GM12878 (cell line): ENCODE data around the gene TCF7L2. TPM values are rescaled to one million over a fixed set of nuclear protein-coding genes. Genes with fewer than 3 reads are reported as not detected.

Experiments used
- ATAC-seq: fragments of 200-7000 bp; cut with Tn5 transposase; 3 replicates; pipeline ENCODE4 v1.9.1; 2020; ENCODE audit warnings: mild to moderate bottlenecking, moderate library complexity
- BruUV-seq: library from RNA; stranded (reverse); fragments of 400-500 nt; replicated peaks from 2 replicates; lab custom pipeline; 2021; lab: Mats Ljungman, UMichigan
- CTCF ChIA-PET: fragments of 300-600 bp; sonication (Branson Sonifier 250); formaldehyde crosslinking; extraction: SDS; loops from one replicate; lab custom pipeline; 2021; ENCODE audit warnings: inconsistent platforms; lab: Yijun Ruan, JAX
- POLR2A ChIA-PET: fragments of 350-600 bp; formaldehyde crosslinking; extraction: SDS; loops from one replicate; lab custom pipeline; 2021; ENCODE audit warnings: inconsistent platforms; lab: Charles Lee
- RAD21 ChIA-PET: fragments of 300-600 bp; sonication (Branson Sonifier 250); formaldehyde crosslinking; loops from one replicate; lab custom pipeline; 2023; ENCODE audit warnings: antibody characterized with exemption; ENCODE audit not compliant: unreplicated experiment; lab: Charles Lee
- SMC1A ChIA-PET: fragments of 300-600 bp; sonication (Branson Sonifier 250); formaldehyde crosslinking; loops from one replicate; lab custom pipeline; 2023; ENCODE audit not compliant: unreplicated experiment, uncharacterized antibody; lab: Charles Lee
- DNase-seq: peaks from one replicate; pipeline ENCODE4 v3.0.0-alpha.2; 2011; ENCODE audit warnings: low read depth, low spot score
- FAIRE-seq: peaks from 3 replicates; lab custom pipeline; 2011; peaks lifted over from hg19 to GRCh38; lab: Jason Lieb, UNC
- H2AFZ ChIP-seq: 2 replicates; pipeline ENCODE4 v1.6.0; 2011; ENCODE audit warnings: low read depth, low read length, control low read depth; ENCODE audit not compliant: control insufficient read depth
- H3K27ac ChIP-seq: 2 replicates; pipeline ENCODE4 v1.5.1; 2011; ENCODE audit warnings: control low read depth; ENCODE audit not compliant: control insufficient read depth, insufficient read depth
- H3K27me3 ChIP-seq, 2 experiments: replicated peaks in 1 of 2; 2 replicates each; pipeline versions ENCODE4 v1.6.0 to v1.6.1; 2011; ENCODE audit warnings: low read length in 1 of 2; ENCODE audit not compliant: control insufficient read depth in 2 of 2, insufficient read depth in 2 of 2
- H3K36me3 ChIP-seq, 2 experiments: 2 replicates each; pipeline ENCODE4 v1.5.1; 2011; ENCODE audit warnings: low read length in 1 of 2; ENCODE audit not compliant: control insufficient read depth in 2 of 2, insufficient read depth in 2 of 2
- H3K4me1 ChIP-seq: 2 replicates; pipeline ENCODE4 v1.6.1; 2011; ENCODE audit warnings: mild to moderate bottlenecking, low read length, moderate library complexity, mixed read lengths; ENCODE audit not compliant: control insufficient read depth, insufficient read depth
- H3K4me2 ChIP-seq: 2 replicates; pipeline ENCODE4 v1.6.0; 2011; ENCODE audit warnings: control low read depth; ENCODE audit not compliant: control insufficient read depth, insufficient read depth
- H3K4me3 ChIP-seq: fragments of 200-600 bp; sonication (generic); 2 replicates; pipeline ENCODE4 v1.5.1; 2016
- H3K79me2 ChIP-seq: 2 replicates; pipeline ENCODE4 v1.6.0; 2011; ENCODE audit warnings: low read length; ENCODE audit not compliant: control insufficient read depth, insufficient read depth
- H3K9ac ChIP-seq: 2 replicates; pipeline ENCODE4 v1.8.0; 2011; ENCODE audit warnings: low read length, control low read depth, mixed read lengths; ENCODE audit not compliant: control insufficient read depth, insufficient read depth
- H3K9me3 ChIP-seq: replicated peaks from 3 replicates; pipeline ENCODE4 v1.5.1; 2011; ENCODE audit warnings: mild to moderate bottlenecking, low read length; ENCODE audit not compliant: control insufficient read depth, insufficient read depth
- H4K20me1 ChIP-seq: 2 replicates; pipeline ENCODE4 v1.6.0; 2011; ENCODE audit not compliant: control insufficient read depth, insufficient read depth
- ASH2L ChIP-seq: fragments of 300-600, 200-600 bp; sonication (generic); IDR thresholded peaks from 2 replicates; pipeline ENCODE4 v1.6.1; 2017; ENCODE audit warnings: low read depth, mild to moderate bottlenecking, borderline replicate concordance
- BCL3 ChIP-seq: IDR thresholded peaks from 2 replicates; pipeline ENCODE4 v1.6.1; 2011; ENCODE audit warnings: borderline replicate concordance, low read depth, mild to moderate bottlenecking, moderate library complexity, low read length; ENCODE audit not compliant: insufficient read depth, poor library complexity, severe bottlenecking
- BRCA1 ChIP-seq: IDR thresholded peaks from 2 replicates; pipeline ENCODE4 v1.6.1; 2011; ENCODE audit warnings: low read depth, low read length, improper control_type of control experiment
- CHD4 ChIP-seq: fragments of 200-600 bp; sonication (generic); IDR thresholded peaks from 2 replicates; pipeline ENCODE4 v1.6.1; 2016; ENCODE audit warnings: mild to moderate bottlenecking
- E4F1 ChIP-seq: fragments of 450-650 bp; IDR thresholded peaks from 2 replicates; pipeline ENCODE4 v1.6.1; 2018; ENCODE audit warnings: borderline replicate concordance, mild to moderate bottlenecking; ENCODE audit not compliant: partially characterized antibody
- ELK1 ChIP-seq: IDR thresholded peaks from 2 replicates; pipeline ENCODE4 v1.6.1; 2012; ENCODE audit warnings: low read depth, low read length, improper control_type of control experiment
- ESRRA ChIP-seq: IDR thresholded peaks from 2 replicates; pipeline ENCODE4 v1.6.1; 2012; ENCODE audit warnings: mild to moderate bottlenecking, low read length, improper control_type of control experiment
- ETV6 ChIP-seq, 2 experiments: fragments of 450-650 bp in 1 of 2; IDR thresholded peaks in 1 of 2; conservative IDR thresholded peaks in 1 of 2; 2 replicates each; pipeline ENCODE4 v1.6.1; 2014; ENCODE audit warnings: antibody characterized with exemption in 1 of 2, borderline replicate concordance in 1 of 2, low read depth in 1 of 2, mild to moderate bottlenecking in 1 of 2, moderate library complexity in 1 of 2
- HDAC6 ChIP-seq: fragments of 200-600 bp; sonication (generic); IDR thresholded peaks from one replicate; pipeline ENCODE4 v1.8.0; 2017; ENCODE audit warnings: antibody characterized with exemption; ENCODE audit not compliant: unreplicated experiment
- NFYA ChIP-seq: IDR thresholded peaks from 2 replicates; pipeline ENCODE4 v1.6.1; 2011; ENCODE audit warnings: low read depth, mild to moderate bottlenecking, low read length, improper control_type of control experiment, borderline replicate concordance
- NFYB ChIP-seq: IDR thresholded peaks from 2 replicates; pipeline ENCODE4 v1.6.1; 2011; ENCODE audit warnings: low read depth, mild to moderate bottlenecking, low read length, improper control_type of control experiment, moderate library complexity; ENCODE audit not compliant: insufficient read depth
- NR2C2 ChIP-seq: IDR thresholded peaks from 2 replicates; pipeline ENCODE4 v1.6.1; 2011; ENCODE audit warnings: borderline replicate concordance, low read depth; ENCODE audit not compliant: control insufficient read depth, insufficient read length
- RAD51 ChIP-seq: fragments of 450-650 bp; IDR thresholded peaks from 2 replicates; pipeline ENCODE4 v1.6.1; 2016; ENCODE audit warnings: moderate library complexity, mild to moderate bottlenecking, inconsistent platforms
- RBBP5 ChIP-seq: fragments of 200-600 bp; sonication (generic); conservative IDR thresholded peaks from 2 replicates; pipeline ENCODE4 v1.6.1; 2016
- RELB ChIP-seq: fragments of 450-650 bp; IDR thresholded peaks from 2 replicates; pipeline ENCODE4 v1.6.1; 2017; ENCODE audit warnings: low read depth, mild to moderate bottlenecking, moderate library complexity
- SIX5 ChIP-seq: IDR thresholded peaks from 2 replicates; pipeline ENCODE4 v1.6.1; 2011; ENCODE audit warnings: mild to moderate bottlenecking, low read depth, low read length, moderate library complexity; ENCODE audit not compliant: severe bottlenecking
- WGBS: methylation state at CpG from one replicate; pipeline ENCODE4 v1.1.6; 2016; ENCODE audit warnings: low lambda C conversion rate; ENCODE audit not compliant: insufficient replicate concordance, insufficient coverage; ENCODE audit errors: missing lambda C conversion rate; 5-methylcytosine and 5-hydroxymethylcytosine counted together
- in situ Hi-C: fragments of 300-500 bp; cut with MboI; formaldehyde crosslinking; loops from 9 replicates; pipeline ENCODE4 v1.14.3; 2018; ENCODE audit warnings: mixed read lengths
- intact Hi-C: fragments of 100-400 bp; cut with micrococcal nuclease; formaldehyde crosslinking; loops from one replicate; pipeline ENCODE4 v1.14.2; 2022; ENCODE audit not compliant: unreplicated experiment
- polyA plus RNA-seq, 11 experiments: library from polyadenylated mRNA; depleted of rRNA in 4 of 11; unstranded in 6 of 11; stranded (reverse) in 5 of 11; fragments of >200 nt; fragmentation: Nextera tagmentation in 4 of 11; fragmentation: Illumina TruSeq in 1 of 11; extraction: Ambion mirVana in 4 of 11; extraction: Trizol in 1 of 11; gene quantifications; 1 replicate in 1 of 11; 2 replicates in 10 of 11; pipeline versions ENCODE4 v1.2.1 to v1.2.3, GENCODE V29; 2011 to 2016; ENCODE audit warnings: inconsistent platforms in 2 of 11, missing spikeins in 2 of 11, low read depth in 1 of 11
- total RNA-seq, 4 experiments: library from RNA; depleted of rRNA in 3 of 4; stranded (reverse); fragments of >200 nt in 3 of 4; fragmentation: Illumina TruSeq in 1 of 4; extraction: Trizol in 1 of 4; gene quantifications; 2 replicates each; pipeline versions ENCODE4 v1.2.1 to v1.2.3, GENCODE V29; 2013 to 2021

The TCF7L2 gene
- total and polyA plus RNA-seq, 10 of the 15 experiments (the other 5 are each of a cell fraction or from before 2014, with no cell fraction given): 0.02 to 1.1 (median 0.35) TPM; not detected in 4

GRCh38 chr10:113140143-113141011 lies 190.3 kb downstream of the TCF7L2 start:
- Histone ChIP-seq H3K4me2 (no peak overlapping the region), H2AFZ (no peak overlapping the region), H3K9me3 (no peaks in the 10 kb centered on the region), H3K4me1 (no peaks in the 10 kb centered on the region), H4K20me1 (no peaks in the 10 kb centered on the region), H3K27ac (no peak overlapping the region), H3K36me3 (no peaks in the 10 kb centered on the region), H3K4me3 (no peak overlapping the region), H3K79me2 (no peaks in the 10 kb centered on the region), H3K9ac (no peak overlapping the region), H3K27me3 (0 out of 4 replicates have a peak, but pooled peaks cover 0 to 3% of the 10 kb centered on the region in 2 experiments)
- BruUV-seq: no TSS peak
- ChIA-PET CTCF (no interaction called here), SMC1A (no interaction called here), RAD21 (no interaction called here), POLR2A (no interaction called here)
- DNase-seq: no peak
- 36% methylated on average over 10 of the region's 10 CpGs for WGBS
- FAIRE-seq: no peak
- TF ChIP-seq CHD4 (no peak), NFYA (no peak), NR2C2 (no peak), BRCA1 (no peak), ESRRA (no peak), RELB (no peak), NFYB (no peak), E4F1 (no peak), BCL3 (no peak), SIX5 (no peak), ETV6 (conservative IDR thresholded peaks at IDR 0.05 in 1 of 2, IDR thresholded peaks at IDR 0.05 in 1 of 2; ENCODE audit: borderline replicate concordance in 1 of 2, low read depth in 1 of 2) (no peak), ELK1 (no peak), ASH2L (no peak), HDAC6 (no peak), RBBP5 (no peak), RAD51 (no peak)
- in situ Hi-C loops (no loop called here), intact Hi-C loops (no loop called here)
- ATAC-seq: no peak
